Panc1 (cell line): ENCODE measurements around the gene NAT16. TPM values are rescaled to one million over a fixed set of nuclear protein-coding genes. Genes with fewer than 3 reads are reported as not detected.
A peak's percentile ranks its signal among the peaks of the same experiment; 100 is the strongest.

Source experiments
- ATAC-seq: fragments of 200-7000 bp; cut with Tn5 transposase; 2 replicates; pipeline ENCODE4 v1.9.1; 2020; ENCODE audit warnings: mild to moderate bottlenecking, moderate library complexity
- BruUV-seq: library from RNA; stranded (reverse); fragments of 400-500 nt; replicated peaks from 2 replicates; lab custom pipeline; 2021; lab: Mats Ljungman, UMichigan
- CTCF ChIA-PET: fragments of 300-600 bp; sonication (Branson Sonifier 250); formaldehyde crosslinking; loops from one replicate; lab custom pipeline; 2022; ENCODE audit warnings: antibody characterized with exemption; lab: Charles Lee
- POLR2A ChIA-PET: fragments of 300-600 bp; sonication (Branson Sonifier 250); formaldehyde crosslinking; loops from one replicate; lab custom pipeline; 2022; ENCODE audit warnings: antibody characterized with exemption; lab: Charles Lee
- DNase-seq: peaks from one replicate; pipeline ENCODE4 v3.0.0-alpha.2; 2010; ENCODE audit warnings: low read depth, low spot score
- H3K27ac ChIP-seq: 2 replicates; pipeline ENCODE4 v1.5.1; 2011; ENCODE audit warnings: mild to moderate bottlenecking, low read length, inconsistent platforms
- H3K27me3 ChIP-seq: fragments of 200-500 bp; sonication (Bioruptor generic); 2 replicates; pipeline ENCODE4 v1.6.0; 2014; ENCODE audit warnings: low read length, inconsistent platforms; ENCODE audit not compliant: control insufficient read depth, insufficient read depth
- H3K36me3 ChIP-seq: fragments of 200-500 bp; sonication (Bioruptor generic); 2 replicates; pipeline ENCODE4 v1.5.1; 2014; ENCODE audit warnings: inconsistent platforms, mild to moderate bottlenecking, low read length, moderate library complexity; ENCODE audit not compliant: control insufficient read depth, insufficient read depth
- H3K4me1 ChIP-seq: 2 replicates; pipeline ENCODE4 v1.5.1; 2011; ENCODE audit warnings: inconsistent platforms, mild to moderate bottlenecking, low read length, moderate library complexity; ENCODE audit not compliant: control insufficient read depth, insufficient read depth
- H3K4me3 ChIP-seq, 2 experiments: 2 replicates each; pipeline ENCODE4 v1.5.1; 2011 to 2012; ENCODE audit warnings: low read depth in 2 of 2, low read length in 2 of 2, mild to moderate bottlenecking in 2 of 2, inconsistent platforms in 1 of 2, moderate library complexity in 1 of 2
- H3K9me3 ChIP-seq: fragments of 200-500 bp; sonication (Bioruptor generic); 2 replicates; pipeline ENCODE4 v1.5.1; 2014; ENCODE audit warnings: low read depth, mild to moderate bottlenecking, inconsistent platforms, low read length, moderate library complexity; ENCODE audit not compliant: control insufficient read depth, insufficient read depth
- CTCF ChIP-seq: fragments of 450-650 bp; IDR thresholded peaks from 2 replicates; pipeline ENCODE4 v1.5.1; 2017; ENCODE audit warnings: mild to moderate bottlenecking
- POLR2AphosphoS5 ChIP-seq: IDR thresholded peaks from 2 replicates; pipeline ENCODE4 v1.6.1; 2012; ENCODE audit warnings: mild to moderate bottlenecking, low read depth, low read length, moderate library complexity
- REST ChIP-seq, 2 experiments: IDR thresholded peaks; 2 replicates each; pipeline ENCODE4 v1.6.1; 2011 to 2012; ENCODE audit warnings: low read depth in 2 of 2, control low read depth in 1 of 2, low read length in 1 of 2, mild to moderate bottlenecking in 1 of 2, moderate library complexity in 1 of 2; ENCODE audit not compliant: insufficient read depth in 1 of 2
- SIN3A ChIP-seq: IDR thresholded peaks from 2 replicates; pipeline ENCODE4 v1.6.1; 2012; ENCODE audit warnings: low read depth, mild to moderate bottlenecking, low read length, moderate library complexity, borderline replicate concordance; ENCODE audit not compliant: insufficient read depth
- TCF7L2 ChIP-seq: IDR thresholded peaks from 2 replicates; pipeline ENCODE4 v1.6.1; 2011; ENCODE audit warnings: mild to moderate bottlenecking, low read depth, low read length, inconsistent platforms
- in situ Hi-C: cut with HindIII; loops from 2 replicates; pipeline ENCODE4 v1.10.0; 2016; ENCODE audit warnings: low sequenced_read_pairs, low pct_unique_long_range_greater_than_20kb
- intact Hi-C: fragments of 100-400 bp; cut with micrococcal nuclease; formaldehyde crosslinking; loops from one replicate; pipeline ENCODE4 v1.10.0; 2022; ENCODE audit not compliant: unreplicated experiment
- total RNA-seq: library from RNA; stranded (reverse); gene quantifications from one replicate; pipeline ENCODE4 v1.2.1, GENCODE V29; 2021; ENCODE audit not compliant: unreplicated experiment

The NAT16 gene
- total RNA-seq, 1 experiment from 2014 or later: 0.15 TPM

- ATAC-seq: peak; percentile 75
- Histone ChIP-seq H3K36me3 (no peaks in the 10 kb centered on the region), H3K27me3 (no peaks in the 10 kb centered on the region), H3K4me3 (peak within 1 kb of the TSS; percentile 51 to 90), H3K27ac (peak within 1 kb of the TSS; percentile 98), H3K9me3 (no peaks in the 10 kb centered on the region), H3K4me1 (peaks cover 60% of the 10 kb centered on the region)
- in situ Hi-C loops (no loop called here), intact Hi-C loops (no loop called here)
- BruUV-seq: no TSS peak
- ChIA-PET CTCF (interaction anchor here (0.5 to 1.1 kb wide), 3 partner anchors 9 to 17 kb away, joined by 4 to 5 read pairs (median 5); no protein-coding TSS in a partner anchor), POLR2A (interaction anchor here (0.6 to 0.7 kb wide), 2 partner anchors 29 to 685 kb away, joined by 4 to 6 read pairs; no protein-coding TSS in a partner anchor)
- TF ChIP-seq CTCF (no peak), TCF7L2 (no peak), POLR2AphosphoS5 (peak; percentile 92), SIN3A (peak; percentile 98), REST (IDR thresholded peaks at IDR 0.05; ENCODE audit: insufficient read depth in 1 of 2, low read depth in 2 of 2, low read length in 1 of 2) (no peak)
- DNase-seq: peak; percentile 97
Measured at GRCh38 chr7:101126651-101127459, 53.2 kb downstream of the NAT16 start, which contains the start of gene SERPINE1. SERPINE1 (plus strand) TSS chr7:101127104; CDS start chr7:101128394, 1,290 bp downstream.

- in situ Hi-C loops: no loop called here
- BruUV-seq: no TSS peak
- intact Hi-C loops: no loop called here
- Histone ChIP-seq H3K4me1 (peaks cover 64% of the 10 kb centered on the region), H3K9me3 (no peaks in the 10 kb centered on the region), H3K27me3 (no peaks in the 10 kb centered on the region), H3K36me3 (no peaks in the 10 kb centered on the region), H3K4me3 (peak overlapping the region in 1 of 2 experiments; percentile 90; a peak in 2 of 4 replicates), H3K27ac (peak overlapping the region; percentile 98)
- POLR2A ChIA-PET: interaction anchor here (0.7 kb wide), 1 partner anchor 28 kb away, joined by 4 read pairs; no protein-coding TSS in a partner anchor
- DNase-seq: no peak
- CTCF ChIA-PET: interaction anchor here (0.6 to 1.1 kb wide), 3 partner anchors 9 to 877 kb away, joined by 3 to 5 read pairs (median 4); no protein-coding TSS in a partner anchor
- peak; percentile 5 for ATAC-seq
- no peak for TF ChIP-seq TCF7L2
- TF ChIP-seq SIN3A: no peak
- no peak for TF ChIP-seq CTCF
- TF ChIP-seq REST (IDR thresholded peaks at IDR 0.05; ENCODE audit: insufficient read depth in 1 of 2, low read depth in 2 of 2, low read length in 1 of 2): no peak
Measured at GRCh38 chr7:101125989-101126650, 54.0 kb downstream of the NAT16 start.
